ENCODE data around the gene PSMA2. TPM values are rescaled to one million over a fixed set of nuclear protein-coding genes. Genes with fewer than 3 reads are reported as not detected.
A peak's percentile ranks its signal among the peaks of the same experiment; 100 is the strongest.

PSMA2 gene
- total RNA-seq, 1 donor from 2014 or later: 60.8 TPM

DNA sequence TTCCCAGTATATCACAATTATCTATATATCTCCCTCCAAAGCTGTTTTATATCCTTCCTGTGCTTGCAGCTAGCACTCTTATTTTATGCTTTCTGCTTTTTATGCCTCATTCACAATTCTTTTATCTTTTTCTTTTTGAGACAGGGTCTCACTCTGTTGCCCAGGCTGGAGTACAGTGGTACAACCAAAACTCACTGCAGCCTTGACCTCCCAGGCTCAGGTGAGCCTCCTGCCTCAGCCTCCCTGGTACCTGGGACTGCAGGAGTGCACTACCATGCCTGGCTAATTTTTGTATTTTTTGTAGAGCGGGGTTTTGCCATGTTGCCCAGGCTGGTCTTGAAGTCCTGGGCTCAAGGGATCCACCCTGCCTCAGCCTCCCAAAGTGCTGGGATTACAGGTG, 25.8 kb downstream of the PSMA2 start:
- no peaks in the 10 kb centered on the region for H3K9me3 Mint-ChIP-seq (ENCODE audit: low read depth)
- no peaks in the 10 kb centered on the region for H3K27me3 Mint-ChIP-seq (ENCODE audit: low read depth)
- H3K27ac Mint-ChIP-seq (ENCODE audit: unreplicated experiment): no peak overlapping the region
- peaks cover 18% of the 10 kb centered on the region for H3K4me1 Mint-ChIP-seq (ENCODE audit: low read depth)
- no peaks in the 10 kb centered on the region for H3K36me3 Mint-ChIP-seq (ENCODE audit: low read depth)
- H3K4me3 Mint-ChIP-seq (ENCODE audit: unreplicated experiment): no peak overlapping the region
- no peak for DNase-seq (ENCODE audit: low spot score)
- TF ChIP-seq, protein P1, sequence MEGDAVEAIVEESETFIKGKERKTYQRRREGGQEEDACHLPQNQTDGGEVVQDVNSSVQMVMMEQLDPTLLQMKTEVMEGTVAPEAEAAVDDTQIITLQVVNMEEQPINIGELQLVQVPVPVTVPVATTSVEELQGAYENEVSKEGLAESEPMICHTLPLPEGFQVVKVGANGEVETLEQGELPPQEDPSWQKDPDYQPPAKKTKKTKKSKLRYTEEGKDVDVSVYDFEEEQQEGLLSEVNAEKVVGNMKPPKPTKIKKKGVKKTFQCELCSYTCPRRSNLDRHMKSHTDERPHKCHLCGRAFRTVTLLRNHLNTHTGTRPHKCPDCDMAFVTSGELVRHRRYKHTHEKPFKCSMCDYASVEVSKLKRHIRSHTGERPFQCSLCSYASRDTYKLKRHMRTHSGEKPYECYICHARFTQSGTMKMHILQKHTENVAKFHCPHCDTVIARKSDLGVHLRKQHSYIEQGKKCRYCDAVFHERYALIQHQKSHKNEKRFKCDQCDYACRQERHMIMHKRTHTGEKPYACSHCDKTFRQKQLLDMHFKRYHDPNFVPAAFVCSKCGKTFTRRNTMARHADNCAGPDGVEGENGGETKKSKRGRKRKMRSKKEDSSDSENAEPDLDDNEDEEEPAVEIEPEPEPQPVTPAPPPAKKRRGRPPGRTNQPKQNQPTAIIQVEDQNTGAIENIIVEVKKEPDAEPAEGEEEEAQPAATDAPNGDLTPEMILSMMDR (IDR thresholded peaks at IDR 0.05): no peak

DNA sequence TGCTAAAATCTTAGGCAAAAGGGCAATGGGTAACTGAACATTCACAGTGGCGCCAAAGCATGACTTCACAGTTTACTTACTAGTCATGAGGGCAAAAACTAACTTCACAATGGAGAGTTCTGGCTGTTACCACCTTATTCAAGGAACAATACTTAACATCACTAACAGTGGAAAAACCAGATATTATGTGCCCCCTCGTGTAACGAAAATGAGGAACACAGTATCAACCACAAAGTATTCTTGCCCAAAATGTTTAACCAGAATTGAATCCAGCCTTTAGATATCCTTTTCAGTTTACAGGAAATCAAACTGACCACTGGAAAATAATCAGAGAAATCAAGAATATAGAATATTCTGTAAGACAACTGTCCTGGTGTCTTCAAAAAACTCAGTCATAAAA, 29.6 kb downstream of the PSMA2 start:
- Mint-ChIP-seq H3K4me3 (ENCODE audit: unreplicated experiment) (no peak overlapping the region), H3K9me3 (ENCODE audit: low read depth) (no peaks in the 10 kb centered on the region), H3K27me3 (ENCODE audit: low read depth) (no peaks in the 10 kb centered on the region), H3K27ac (ENCODE audit: unreplicated experiment) (no peak overlapping the region), H3K4me1 (ENCODE audit: low read depth) (no peaks in the 10 kb centered on the region), H3K36me3 (ENCODE audit: low read depth) (no peaks in the 10 kb centered on the region)
- TF ChIP-seq, protein P1 (IDR thresholded peaks at IDR 0.05): no peak
- no peak for DNase-seq (ENCODE audit: low spot score)

DNA sequence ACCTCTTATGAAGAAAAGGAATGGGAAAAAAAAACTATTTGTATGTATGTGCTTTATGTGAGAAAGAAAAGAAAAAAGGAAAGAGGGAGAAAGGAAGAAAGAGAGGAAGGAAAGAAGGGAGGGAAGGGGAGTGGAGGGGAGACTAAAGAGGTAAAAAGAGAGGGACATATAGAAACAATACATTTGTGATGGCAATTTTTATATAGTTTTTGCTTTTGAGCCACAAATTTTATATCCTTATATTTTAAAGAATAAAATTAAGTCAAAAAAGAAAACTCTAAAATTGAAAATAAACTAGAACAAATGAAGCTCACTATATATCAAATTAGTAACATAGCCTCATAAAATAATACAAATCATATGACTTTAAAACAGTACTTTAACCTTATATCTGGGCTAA, 31.1 kb downstream of the PSMA2 start:
- H3K27me3 Mint-ChIP-seq (ENCODE audit: low read depth): no peaks in the 10 kb centered on the region

DNA sequence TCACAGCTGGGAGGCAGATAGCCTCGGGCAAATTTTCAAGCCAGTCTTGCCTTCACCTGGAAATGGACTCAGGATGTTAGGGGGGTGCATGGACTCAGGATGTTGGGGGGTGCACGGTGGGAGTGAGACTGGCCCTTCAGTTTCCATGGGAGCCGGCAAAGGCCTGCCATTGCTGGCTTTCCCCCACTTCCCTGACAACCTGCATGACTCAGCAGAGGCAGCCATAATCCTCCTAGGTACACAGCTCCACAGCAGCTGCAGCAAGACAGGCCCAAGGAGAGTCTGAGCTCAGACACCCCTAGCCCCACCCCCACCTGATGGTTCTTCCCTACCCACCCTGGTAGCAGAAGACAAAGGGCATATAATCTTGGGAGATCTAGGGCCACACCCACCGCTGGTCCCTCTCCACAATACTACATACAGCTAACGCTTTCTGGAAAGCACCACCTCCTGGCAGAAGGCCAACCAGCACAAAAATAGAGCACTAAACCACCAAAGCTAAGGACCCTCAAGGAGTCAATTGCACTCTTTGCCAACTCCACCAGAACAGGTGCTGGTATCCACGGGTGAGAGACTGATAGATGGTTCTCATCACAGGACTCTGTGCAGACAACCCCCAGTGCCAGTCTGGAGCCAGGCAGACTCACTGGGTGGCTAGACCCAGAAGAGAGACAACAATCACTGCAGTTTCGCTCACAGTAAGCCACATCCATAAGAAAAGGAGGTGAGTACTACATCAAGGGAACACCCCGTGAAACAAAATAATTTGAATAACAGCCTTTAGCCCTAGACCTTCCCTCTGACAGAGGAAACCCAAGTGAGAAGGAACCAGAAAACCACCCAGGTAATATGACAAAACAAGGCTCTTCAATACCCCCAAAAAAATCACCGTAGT, 38.4 kb downstream of the PSMA2 start:
- no peak overlapping the region for H3K4me3 Mint-ChIP-seq (ENCODE audit: unreplicated experiment)
- H3K36me3 Mint-ChIP-seq (ENCODE audit: low read depth): peaks cover 8% of the 10 kb centered on the region
- H3K4me1 Mint-ChIP-seq (ENCODE audit: low read depth): peaks cover 8% of the 10 kb centered on the region
- DNase-seq (ENCODE audit: low spot score): no peak
- no peak overlapping the region for H3K27ac Mint-ChIP-seq (ENCODE audit: unreplicated experiment)
- H3K9me3 Mint-ChIP-seq (ENCODE audit: low read depth): peaks cover 18% of the 10 kb centered on the region
- no peaks in the 10 kb centered on the region for H3K27me3 Mint-ChIP-seq (ENCODE audit: low read depth)
- TF ChIP-seq, protein P1 (IDR thresholded peaks at IDR 0.05): no peak

More for the DNA sequence above, 31.1 kb downstream of the PSMA2 start:
- H3K27ac Mint-ChIP-seq (ENCODE audit: unreplicated experiment): no peak overlapping the region
- no peak overlapping the region for H3K4me3 Mint-ChIP-seq (ENCODE audit: unreplicated experiment)
- TF ChIP-seq, protein P1 (IDR thresholded peaks at IDR 0.05): no peak
- H3K36me3 Mint-ChIP-seq (ENCODE audit: low read depth): no peaks in the 10 kb centered on the region
- no peak for DNase-seq (ENCODE audit: low spot score)
- no peaks in the 10 kb centered on the region for H3K4me1 Mint-ChIP-seq (ENCODE audit: low read depth)
- H3K9me3 Mint-ChIP-seq (ENCODE audit: low read depth): peaks cover 2% of the 10 kb centered on the region

DNA sequence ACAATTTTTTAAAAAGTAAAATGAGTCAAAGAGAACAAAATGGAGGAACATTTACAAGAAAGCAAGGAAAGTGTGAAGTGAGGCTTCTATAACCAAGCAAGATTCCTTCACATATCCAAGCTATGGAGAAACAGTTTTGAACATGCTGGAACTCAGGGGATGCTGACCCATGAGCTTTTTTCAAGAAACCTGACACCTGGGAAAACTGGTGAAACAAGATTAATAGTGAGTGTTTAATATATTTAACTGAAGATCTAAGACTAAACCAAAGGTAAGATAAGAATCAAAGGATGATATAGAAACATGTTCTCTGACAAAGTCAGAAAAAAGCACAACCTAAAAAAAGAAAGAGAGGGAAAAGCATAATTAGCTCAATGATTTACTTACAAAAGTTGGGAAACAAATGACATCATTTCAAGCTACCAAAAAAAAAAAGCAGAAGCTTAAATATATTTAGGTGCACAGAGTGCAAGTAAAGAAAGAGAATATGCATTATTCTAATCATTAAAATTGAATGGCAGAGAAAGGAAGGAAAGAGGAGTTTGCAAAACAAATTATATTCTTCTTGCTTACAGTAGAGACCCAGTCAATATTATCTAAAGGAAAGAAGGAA, 45.0 kb downstream of the PSMA2 start:
- TF ChIP-seq, protein P1 (IDR thresholded peaks at IDR 0.05): no peak
- Mint-ChIP-seq H3K9me3 (ENCODE audit: low read depth) (no peaks in the 10 kb centered on the region), H3K36me3 (ENCODE audit: low read depth) (no peaks in the 10 kb centered on the region), H3K4me1 (ENCODE audit: low read depth) (peaks cover 22% of the 10 kb centered on the region), H3K27ac (ENCODE audit: unreplicated experiment) (no peak overlapping the region), H3K27me3 (ENCODE audit: low read depth) (no peaks in the 10 kb centered on the region), H3K4me3 (ENCODE audit: unreplicated experiment) (peak overlapping the region; percentile 9)
- DNase-seq (ENCODE audit: low spot score): no peak

Measured in chondrocyte (in vitro differentiated cells).